LNCAP (cell line): ENCODE data around the gene SAAL1.

ENCODE experiments used
- CTCF ChIP-seq: fragments of 450-650 bp; IDR thresholded peaks from 2 replicates; pipeline ENCODE4 v1.5.1; 2017; ENCODE audit warnings: mild to moderate bottlenecking

Gene SAAL1

GRCh38 chr11:18135308-18135707, 29.4 kb upstream of the SAAL1 start:
- no peak for TF ChIP-seq CTCF

GRCh38 chr11:18132341-18132740, 26.5 kb upstream of the SAAL1 start, which contains the start of gene MRGPRX3:
TSS of gene MRGPRX3 (plus strand) at chr11:18132571. CDS start at chr11:18137203, 4,632 bp downstream.
- no peak for TF ChIP-seq CTCF

- peak; percentile 89 for TF ChIP-seq CTCF
Observed at GRCh38 chr11:18115360-18116127, 9.7 kb upstream of the SAAL1 start.

- TF ChIP-seq CTCF = no peak
Observed at GRCh38 chr11:18111005-18111404, 5.1 kb upstream of the SAAL1 start.

- no peak for TF ChIP-seq CTCF
Observed at GRCh38 chr11:18108254-18108653, 2.4 kb upstream of the SAAL1 start.

- no peak for TF ChIP-seq CTCF
Observed at GRCh38 chr11:18106688-18107087, 806 bp upstream of the SAAL1 start.

GRCh38 chr11:18105086-18105801, 638 bp downstream of the SAAL1 start:
- no peak for TF ChIP-seq CTCF
